HG02571 (cell line): ENCODE data around the gene DMXL1.
A peak's percentile ranks its signal among the peaks of the same experiment; 100 is the strongest.

Experiments
- ATAC-seq: cut with Tn5 transposase; IDR thresholded peaks from one replicate; pipeline ENCODE4 v1.9.1; 2021; ENCODE audit warnings: mild to moderate bottlenecking, moderate library complexity; ENCODE audit not compliant: unreplicated experiment

DMXL1 gene

GRCh38 chr5:119264186-119264585, 193.3 kb downstream of the DMXL1 start:
- no peak for ATAC-seq

DNA sequence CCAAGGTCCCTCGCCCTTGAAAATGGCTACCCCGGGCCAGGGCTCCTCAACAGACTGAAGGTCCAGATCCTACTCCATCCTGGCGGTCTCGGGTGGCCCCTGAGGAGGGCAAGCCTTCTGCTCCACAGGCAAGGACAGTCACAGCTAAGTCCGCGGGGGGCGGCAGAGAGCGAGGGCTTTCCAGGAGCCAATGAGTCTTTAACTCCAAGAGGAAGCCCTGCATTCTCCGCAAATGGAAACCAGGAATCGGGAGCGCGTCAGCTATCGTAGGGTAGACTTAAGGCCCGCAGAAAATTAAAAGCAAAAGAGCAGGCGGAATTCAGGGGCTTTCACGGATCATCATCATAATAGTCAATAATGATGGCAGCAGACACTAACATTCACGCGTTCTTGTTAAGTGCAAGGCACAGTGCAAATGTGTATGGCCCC, 197.1 kb downstream of the DMXL1 start:
- peak; percentile 68 for ATAC-seq

GRCh38 chr5:119268387-119269060, 197.6 kb downstream of the DMXL1 start:
- peak; percentile 82 for ATAC-seq

- peak; percentile 5 for ATAC-seq
These were observed 198.4 kb downstream of the DMXL1 start for GRCh38 chr5:119269061-119269944.

DNA sequence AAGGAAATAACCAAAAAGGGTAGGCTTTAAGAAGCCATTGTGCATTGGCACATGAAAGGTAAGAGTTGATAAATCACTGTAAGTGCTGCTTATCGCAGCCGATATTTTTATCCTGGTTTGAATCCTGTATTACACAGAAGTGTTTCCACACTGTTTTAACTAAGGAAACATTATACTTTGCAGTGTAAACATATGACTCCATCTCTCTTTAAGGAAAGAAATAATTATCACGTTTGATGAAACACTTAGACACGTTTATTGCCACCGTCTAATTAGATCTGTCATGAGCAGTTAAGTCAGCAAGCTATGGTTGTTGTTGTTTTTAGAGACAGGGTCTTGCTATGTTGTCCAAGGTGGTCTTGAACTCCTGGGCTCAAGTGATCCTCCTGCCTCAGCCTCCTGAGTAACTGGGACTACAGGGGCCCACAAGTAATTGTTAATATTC, 199.3 kb downstream of the DMXL1 start:
- no peak for ATAC-seq

DNA sequence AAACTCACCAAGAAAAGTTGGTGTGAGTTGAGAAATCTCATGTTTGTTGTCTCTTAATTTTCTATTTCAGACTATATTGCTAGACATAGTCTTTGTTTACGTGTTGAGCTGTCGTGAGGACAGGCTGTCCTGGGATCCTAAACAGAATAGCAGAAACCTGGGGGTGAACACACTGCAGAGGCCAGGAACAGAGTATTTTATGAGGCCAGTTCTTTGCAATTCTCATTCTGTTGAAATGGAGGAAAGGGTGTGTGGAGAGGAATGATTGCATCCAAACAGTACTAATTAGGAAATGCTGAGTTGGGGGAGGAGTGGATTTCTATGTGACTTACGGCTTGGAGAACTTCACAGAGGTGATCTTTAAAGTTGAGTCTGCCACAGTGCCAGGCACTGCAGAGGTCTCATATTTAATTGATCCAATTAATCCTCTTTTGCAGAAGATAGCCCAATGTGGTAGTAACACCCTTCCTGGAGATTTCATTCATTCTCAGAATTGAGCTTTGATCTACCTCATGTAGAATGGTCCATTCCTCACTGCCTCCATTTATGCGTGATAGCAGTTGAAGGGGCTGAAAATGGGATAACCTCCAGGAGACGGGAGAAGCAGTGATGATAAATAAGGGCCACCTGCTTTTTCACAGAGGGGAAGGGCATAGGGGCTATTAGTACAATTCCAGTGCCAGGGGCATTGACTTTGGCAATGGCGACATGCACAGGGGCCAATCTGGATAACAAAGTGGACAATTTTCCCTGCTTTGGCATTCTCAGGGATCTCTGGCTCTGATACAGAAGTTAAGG, 200.3 kb downstream of the DMXL1 start:
- ATAC-seq, result no peak

GRCh38 chr5:119271758-119272730, 201.2 kb downstream of the DMXL1 start:
- no peak for ATAC-seq

DNA sequence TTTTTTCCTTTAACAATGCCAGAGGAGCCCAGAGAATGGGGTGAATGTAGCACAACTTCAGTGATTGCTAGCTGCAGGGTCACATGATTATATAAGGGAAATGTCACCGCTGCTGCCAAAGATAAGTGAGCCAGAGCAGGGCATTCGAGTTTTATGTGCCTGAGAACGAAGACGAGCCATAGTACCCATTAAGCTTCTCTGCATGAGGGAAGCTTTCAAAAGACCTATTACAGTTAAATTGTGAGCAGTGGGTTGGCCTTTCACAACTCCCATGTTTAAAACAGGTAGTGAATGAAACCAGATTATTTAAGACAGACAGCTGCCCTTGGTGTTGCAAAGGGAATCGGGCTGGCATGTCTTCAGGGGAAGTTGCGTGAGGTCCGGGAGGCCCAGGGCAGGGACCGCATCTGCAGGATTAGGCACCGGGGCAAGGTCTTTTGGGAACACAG, 202.5 kb downstream of the DMXL1 start:
- no peak for ATAC-seq

- no peak for ATAC-seq
These were observed 203.3 kb downstream of the DMXL1 start for GRCh38 chr5:119274030-119274766.

DNA sequence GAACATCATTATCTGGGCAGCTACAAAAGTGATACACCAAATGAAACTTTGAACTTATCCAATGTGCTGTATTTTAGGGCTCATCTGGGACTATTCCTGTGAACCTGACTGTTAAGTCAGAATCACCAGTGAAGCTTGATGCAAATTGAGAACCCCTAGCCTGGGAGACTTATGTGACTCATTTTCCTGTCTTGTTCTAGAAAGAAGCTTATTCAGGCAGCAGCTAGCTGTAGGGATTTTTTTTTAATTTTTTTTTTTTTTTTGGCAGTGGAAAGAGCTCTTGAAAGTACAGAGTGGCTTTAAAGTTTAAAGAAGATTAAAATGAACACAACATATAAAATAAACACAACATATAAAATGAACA, 203.9 kb downstream of the DMXL1 start:
- no peak for ATAC-seq

DNA sequence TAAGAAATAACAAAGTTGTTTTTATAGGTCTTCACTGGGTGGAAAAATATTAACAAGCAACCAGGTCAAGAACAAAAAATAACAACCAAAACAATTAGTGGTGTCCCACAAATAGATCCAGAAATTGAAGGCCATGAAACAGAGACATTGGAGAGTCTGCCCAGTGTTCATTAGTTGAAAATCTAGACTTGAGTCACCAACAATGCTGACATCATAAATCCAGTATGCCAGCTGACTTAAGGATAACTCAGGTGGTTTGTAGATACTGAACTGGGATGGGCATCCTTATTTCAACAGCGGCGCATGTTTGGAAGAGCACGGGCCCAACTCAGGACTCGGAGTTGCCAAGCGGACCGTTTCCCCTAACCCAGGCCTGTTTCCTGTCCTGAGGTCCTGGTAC, 204.3 kb downstream of the DMXL1 start:
- peak; percentile 12 for ATAC-seq

GRCh38 chr5:119275601-119276173, 204.8 kb downstream of the DMXL1 start:
- peak; percentile 76 for ATAC-seq

GRCh38 chr5:119276978-119277377, 206.1 kb downstream of the DMXL1 start:
- no peak for ATAC-seq

DNA sequence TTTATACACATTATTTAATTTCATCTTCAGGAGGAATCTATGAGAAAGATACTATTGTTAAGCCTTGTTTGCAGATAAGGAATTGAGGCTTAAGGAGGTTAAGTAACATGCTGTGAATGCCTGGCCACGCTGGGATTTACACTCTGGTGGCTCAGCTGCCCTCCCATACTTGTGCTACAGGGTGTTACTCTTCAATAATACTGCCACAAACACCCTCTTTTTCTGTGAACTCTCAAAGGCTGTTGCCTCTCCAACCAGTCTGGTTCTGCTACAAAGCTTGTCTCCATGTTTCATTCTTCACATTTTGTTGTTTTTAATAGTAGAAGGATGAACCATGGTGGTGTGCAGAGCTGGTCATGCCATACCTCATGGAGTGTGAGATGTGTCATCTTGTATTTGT, 208.2 kb downstream of the DMXL1 start:
- no peak for ATAC-seq

GRCh38 chr5:119280380-119280779, 209.5 kb downstream of the DMXL1 start:
- no peak for ATAC-seq

- ATAC-seq, result no peak
These were observed 211.7 kb downstream of the DMXL1 start for GRCh38 chr5:119282628-119283027.

DNA sequence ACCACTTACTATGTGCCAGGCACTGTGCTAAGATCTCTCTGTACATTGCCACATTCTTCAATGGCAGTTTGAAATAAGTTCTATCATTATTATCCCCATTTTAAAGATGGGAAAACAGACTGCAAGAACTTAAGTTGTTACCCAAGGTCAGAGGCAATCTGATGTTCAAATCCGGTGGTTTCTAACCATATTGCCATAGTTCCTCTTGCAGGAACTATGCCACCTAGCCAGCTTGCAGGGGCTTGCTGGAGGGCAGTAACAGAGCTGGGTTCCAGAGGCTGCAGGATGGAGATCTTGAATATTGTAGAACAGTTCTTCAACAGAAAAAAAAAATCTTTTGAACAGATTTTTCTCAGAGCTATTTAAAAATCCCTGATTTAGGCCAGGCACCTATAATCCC, 213.1 kb downstream of the DMXL1 start:
- ATAC-seq, result no peak

GRCh38 chr5:119285070-119285916, 214.4 kb downstream of the DMXL1 start:
- ATAC-seq, result no peak
